GM12801 (cell line): ENCODE measurements around the gene IRF4.

Source experiments
- CTCF ChIP-seq: IDR thresholded peaks from one replicate; pipeline ENCODE4 v1.5.1; 2011; ENCODE audit warnings: control low read depth; ENCODE audit not compliant: insufficient read length; ENCODE audit errors: extremely low read depth

IRF4 gene

GRCh38 chr6:438634-439170 is 47.1 kb downstream of the IRF4 start:
- TF ChIP-seq CTCF: no peak

- TF ChIP-seq CTCF: no peak
Measured at GRCh38 chr6:439641-440167, 48.2 kb downstream of the IRF4 start.

- no peak for TF ChIP-seq CTCF
Measured at GRCh38 chr6:441126-441920, 49.8 kb downstream of the IRF4 start.

GRCh38 chr6:443621-444159 is 52.1 kb downstream of the IRF4 start:
- no peak for TF ChIP-seq CTCF

- TF ChIP-seq CTCF: no peak
Measured at GRCh38 chr6:444653-445275, 53.2 kb downstream of the IRF4 start.

- no peak for TF ChIP-seq CTCF
Measured at GRCh38 chr6:445571-446417, 54.2 kb downstream of the IRF4 start.
